ENCODE measurements around the gene AKT2. TPM values are rescaled to one million over a fixed set of nuclear protein-coding genes. Genes with fewer than 3 reads are reported as not detected.

The AKT2 gene
- total and polyA plus RNA-seq, 7 donors: 28.0 to 107 (median 74.4) TPM

GRCh38 chr19:40241125-40241808 lies 43.9 kb downstream of the AKT2 start:
- DNase-seq: no peak
- no peaks in the 10 kb centered on the region for H3K27me3 ChIP-seq
- intact Hi-C loops (cut with DNase I): no loop called here

GRCh38 chr19:40240332-40240731 lies 44.8 kb downstream of the AKT2 start:
- Histone ChIP-seq H3K36me3 (peaks cover 46 to 73% (median 53%) of the 10 kb centered on the region in 4 donors), H3K9me3 (no peaks in the 10 kb centered on the region), H3K27me3 (no peaks in the 10 kb centered on the region), H3K4me1 (peaks cover 0 to 16% (median 4%) of the 10 kb centered on the region in 4 donors), H3K4me3 (no peak overlapping the region), H3K27ac (no peak overlapping the region)
- no peak for DNase-seq
- 92 to 93% methylated on average over 6 of the region's 6 CpGs for WGBS, 2 donors
- TF ChIP-seq CTCF (IDR thresholded peaks at IDR 0.05) (no peak), POLR2AphosphoS5 (IDR thresholded peaks at IDR 0.05) (no peak), EP300 (IDR thresholded peaks at IDR 0.05) (no peak), POLR2A (IDR thresholded peaks at IDR 0.05) (no peak)
- intact Hi-C loops (cut with DNase I): no loop called here

More at GRCh38 chr19:40241125-40241808, 43.9 kb downstream of the AKT2 start:
- WGBS, 2 donors: 93 to 94% methylated on average over 12 of the region's 12 CpGs
- H3K4me1 ChIP-seq: peaks cover 0 to 25% (median 9%) of the 10 kb centered on the region in 4 donors
- H3K9me3 ChIP-seq: no peaks in the 10 kb centered on the region
- H3K27ac ChIP-seq: peak overlapping the region in 1 of 4 donors; percentile 64
- H3K4me3 ChIP-seq: no peak overlapping the region
- H3K36me3 ChIP-seq: peaks cover 36 to 64% (median 44%) of the 10 kb centered on the region in 4 donors
- TF ChIP-seq POLR2A (IDR thresholded peaks at IDR 0.05): no peak
- no peak for TF ChIP-seq POLR2AphosphoS5 (IDR thresholded peaks at IDR 0.05)
- no peak for TF ChIP-seq CTCF (IDR thresholded peaks at IDR 0.05)
- TF ChIP-seq EP300 (IDR thresholded peaks at IDR 0.05): no peak

- H3K4me1 ChIP-seq: peaks cover 0 to 9% (median under 1%) of the 10 kb centered on the region in 4 donors
- intact Hi-C loops (cut with DNase I): no loop called here
- no peak for DNase-seq
- H3K4me3 ChIP-seq: no peak overlapping the region
- H3K27me3 ChIP-seq: no peaks in the 10 kb centered on the region
- no peak overlapping the region for H3K27ac ChIP-seq
- WGBS, 2 donors: 95 to 97% methylated on average over 12 of the region's 12 CpGs
- peaks cover 53 to 80% (median 60%) of the 10 kb centered on the region in 4 donors for H3K36me3 ChIP-seq
- TF ChIP-seq CTCF (IDR thresholded peaks at IDR 0.05) (no peak), POLR2AphosphoS5 (IDR thresholded peaks at IDR 0.05) (no peak), EP300 (IDR thresholded peaks at IDR 0.05) (no peak), POLR2A (IDR thresholded peaks at IDR 0.05) (no peak)
- no peaks in the 10 kb centered on the region for H3K9me3 ChIP-seq
These were observed 45.5 kb downstream of the AKT2 start for GRCh38 chr19:40239415-40240226.

GRCh38 chr19:40238775-40239174 lies 46.4 kb downstream of the AKT2 start:
- no peak for DNase-seq
- intact Hi-C loops (cut with DNase I): no loop called here
- Histone ChIP-seq H3K9me3 (no peaks in the 10 kb centered on the region), H3K36me3 (peaks cover 54 to 89% (median 63%) of the 10 kb centered on the region in 4 donors), H3K27me3 (no peaks in the 10 kb centered on the region), H3K27ac (no peak overlapping the region), H3K4me1 (peaks cover 0 to 9% (median 0%) of the 10 kb centered on the region in 4 donors), H3K4me3 (no peak overlapping the region)
- TF ChIP-seq POLR2A (IDR thresholded peaks at IDR 0.05): no peak
- no peak for TF ChIP-seq POLR2AphosphoS5 (IDR thresholded peaks at IDR 0.05)
- no peak for TF ChIP-seq EP300 (IDR thresholded peaks at IDR 0.05)
- TF ChIP-seq CTCF (IDR thresholded peaks at IDR 0.05): no peak
- WGBS, 2 donors: 88 to 93% methylated on average over 9 of the region's 9 CpGs
